HEK293T (cell line): ENCODE results near the gene GNB1L.

Experiments used
- CTCF ChIA-PET: fragments of 350-600 bp; formaldehyde crosslinking; extraction: SDS; loops from one replicate; lab custom pipeline; 2021; ENCODE audit warnings: antibody characterized with exemption, inconsistent platforms; lab: Yijun Ruan, JAX
- POLR2A ChIA-PET: fragments of 350-600 bp; formaldehyde crosslinking; extraction: SDS; loops from one replicate; lab custom pipeline; 2020; ENCODE audit warnings: antibody characterized with exemption, inconsistent platforms; lab: Yijun Ruan, JAX
- DNase-seq: peaks from one replicate; pipeline ENCODE4 v3.0.0; 2012; ENCODE audit warnings: mixed read lengths; ENCODE audit errors: extremely low spot score
- ARNT ChIP-seq: fragments of 450-650 bp; IDR thresholded peaks from 2 replicates; pipeline ENCODE4 v1.6.1; 2017; ENCODE audit warnings: mild to moderate bottlenecking
- BHLHE40 ChIP-seq: fragments of 450-650 bp; IDR thresholded peaks from 2 replicates; pipeline ENCODE4 v1.6.1; 2016; ENCODE audit warnings: mild to moderate bottlenecking, moderate library complexity, borderline replicate concordance
- CTBP1 ChIP-seq: fragments of 450-650 bp; IDR thresholded peaks from 2 replicates; pipeline ENCODE4 v1.6.1; 2016; ENCODE audit warnings: borderline replicate concordance
- ELF4 ChIP-seq: fragments of 450-650 bp; IDR thresholded peaks from 2 replicates; pipeline ENCODE4 v1.6.1; 2017; ENCODE audit warnings: antibody characterized with exemption
- FOXA1 ChIP-seq: fragments of 450-650 bp; IDR thresholded peaks from 2 replicates; pipeline ENCODE4 v1.6.1; 2016; ENCODE audit warnings: mild to moderate bottlenecking
- FOXK2 ChIP-seq: fragments of 450-650 bp; IDR thresholded peaks from 2 replicates; pipeline ENCODE4 v1.6.1; 2016; ENCODE audit warnings: mild to moderate bottlenecking
- FOXM1 ChIP-seq: fragments of 450-650 bp; IDR thresholded peaks from 2 replicates; pipeline ENCODE4 v1.6.1; 2017; ENCODE audit warnings: mild to moderate bottlenecking, borderline replicate concordance
- HDGF ChIP-seq: fragments of 450-650 bp; IDR thresholded peaks from 2 replicates; pipeline ENCODE4 v1.6.1; 2017; ENCODE audit warnings: antibody characterized with exemption, borderline replicate concordance
- L3MBTL2 ChIP-seq: fragments of 450-650 bp; conservative IDR thresholded peaks from 2 replicates; pipeline ENCODE4 v1.6.1; 2016; ENCODE audit warnings: mild to moderate bottlenecking
- LEF1 ChIP-seq: fragments of 450-650 bp; IDR thresholded peaks from 2 replicates; pipeline ENCODE4 v1.6.1; 2017; ENCODE audit warnings: mild to moderate bottlenecking, borderline replicate concordance
- NFRKB ChIP-seq: fragments of 450-650 bp; IDR thresholded peaks from 2 replicates; pipeline ENCODE4 v1.6.1; 2016; ENCODE audit warnings: mild to moderate bottlenecking, moderate library complexity
- PKNOX1 ChIP-seq: fragments of 450-650 bp; IDR thresholded peaks from 2 replicates; pipeline ENCODE4 v1.6.1; 2016
- SP1 ChIP-seq: fragments of 450-650 bp; IDR thresholded peaks from 2 replicates; pipeline ENCODE4 v1.6.1; 2017
- SUZ12 ChIP-seq: fragments of 450-650 bp; IDR thresholded peaks from 2 replicates; pipeline ENCODE4 v1.6.1; 2016; ENCODE audit warnings: mild to moderate bottlenecking
- TARDBP ChIP-seq: fragments of 450-650 bp; IDR thresholded peaks from 2 replicates; pipeline ENCODE4 v1.6.1; 2016
- ZNF384 ChIP-seq: fragments of 450-650 bp; IDR thresholded peaks from 2 replicates; pipeline ENCODE4 v1.6.1; 2016

Gene GNB1L

GRCh38 chr22:19773470-19774040, 81.1 kb downstream of the GNB1L start:
- POLR2A ChIA-PET: interaction anchor here (1.1 kb wide), 1 partner anchor 11 kb away, joined by 3 read pairs; no protein-coding TSS in a partner anchor
- CTCF ChIA-PET: no interaction called here
- DNase-seq: no peak
- TF ChIP-seq HDGF: no peak

- POLR2A ChIA-PET: interaction anchor here (1.1 kb wide), 1 partner anchor 10 kb away, joined by 3 read pairs; no protein-coding TSS in a partner anchor
- TF ChIP-seq FOXK2 (no peak), TARDBP (no peak), ZNF384 (no peak), ARNT (no peak)
- CTCF ChIA-PET: no interaction called here
- no peak for DNase-seq
Observed at GRCh38 chr22:19772673-19773469, 81.8 kb downstream of the GNB1L start.

- no peak for DNase-seq
- TF ChIP-seq CTBP1: no peak
- no peak for TF ChIP-seq SUZ12
- no peak for TF ChIP-seq FOXM1
- TF ChIP-seq TARDBP: no peak
- no peak for TF ChIP-seq PKNOX1
- TF ChIP-seq ARNT: no peak
- TF ChIP-seq HDGF: no peak
- TF ChIP-seq LEF1: no peak
- TF ChIP-seq ZNF384: no peak
- TF ChIP-seq NFRKB: no peak
- no peak for TF ChIP-seq SP1
- no peak for TF ChIP-seq FOXA1
- TF ChIP-seq BHLHE40: no peak
- TF ChIP-seq ELF4: no peak
- ChIA-PET CTCF (no interaction called here), POLR2A (interaction anchor here (1.1 kb wide), 1 partner anchor 10 kb away, joined by 3 read pairs; no protein-coding TSS in a partner anchor)
Observed at GRCh38 chr22:19772422-19772672, 82.3 kb downstream of the GNB1L start.

- CTCF ChIA-PET: no interaction called here
- DNase-seq: no peak
- TF ChIP-seq LEF1 (no peak), TARDBP (no peak), SUZ12 (no peak), FOXA1 (no peak), HDGF (no peak)
- POLR2A ChIA-PET: no interaction called here
Observed at GRCh38 chr22:19770349-19771220, 84.1 kb downstream of the GNB1L start.

GRCh38 chr22:19769393-19769715, 85.3 kb downstream of the GNB1L start:
- no peak for DNase-seq

GRCh38 chr22:19767427-19768341, 87.0 kb downstream of the GNB1L start:
- DNase-seq: no peak
- CTCF ChIA-PET: no interaction called here
- TF ChIP-seq FOXM1 (no peak), PKNOX1 (no peak), FOXA1 (no peak), FOXK2 (no peak), ELF4 (no peak), SUZ12 (no peak), LEF1 (no peak), SP1 (no peak)
- POLR2A ChIA-PET: no interaction called here

More at GRCh38 chr22:19769393-19769715, 85.3 kb downstream of the GNB1L start:
- ChIA-PET CTCF (no interaction called here), POLR2A (no interaction called here)
- TF ChIP-seq TARDBP: no peak
- TF ChIP-seq ELF4: no peak
- TF ChIP-seq HDGF: no peak
- no peak for TF ChIP-seq CTBP1
- TF ChIP-seq L3MBTL2: no peak
- TF ChIP-seq ZNF384: no peak
- no peak for TF ChIP-seq NFRKB
- TF ChIP-seq LEF1: no peak
- no peak for TF ChIP-seq BHLHE40
- no peak for TF ChIP-seq SP1
- no peak for TF ChIP-seq FOXA1
- TF ChIP-seq SUZ12: no peak
- no peak for TF ChIP-seq FOXK2
